K562 (cell line): Measurements from ENCODE around the gene DAPK3. TPM values are rescaled to one million over a fixed set of nuclear protein-coding genes. Genes with fewer than 3 reads are reported as not detected.

Source experiments
- ATF7 ChIP-seq: fragments of 450-650 bp; IDR thresholded peaks from 2 replicates; pipeline ENCODE4 v1.7.1; 2014; ENCODE audit warnings: mild to moderate bottlenecking, moderate library complexity
- NR4A1 ChIP-seq, 2 experiments: fragments of 250-450 bp in 1 of 2; fragments of 450-650 bp in 1 of 2; sonication (Bioruptor Pico) in 1 of 2; IDR thresholded peaks; 2 replicates each; pipeline versions ENCODE4 v1.4.0 to v1.6.1; 2016 to 2020; ENCODE audit warnings: mild to moderate bottlenecking in 2 of 2, missing compliant biosample characterization in 1 of 2, missing genetic modification characterization in 1 of 2, moderate library complexity in 1 of 2
- PRDM10 ChIP-seq: fragments of 450-650 bp; IDR thresholded peaks from 2 replicates; pipeline ENCODE4 v1.6.1; 2018; ENCODE audit not compliant: partially characterized antibody
- RAD21 ChIP-seq, 2 experiments: fragments of 250-450 bp in 1 of 2; fragments of 450-650 bp in 1 of 2; sonication (Bioruptor Pico) in 1 of 2; formaldehyde crosslinking in 1 of 2; IDR thresholded peaks in 1 of 2; conservative IDR thresholded peaks in 1 of 2; 2 replicates each; pipeline versions ENCODE4 v1.4.0 to v1.8.0; 2020 to 2022; ENCODE audit warnings: mild to moderate bottlenecking in 2 of 2, moderate library complexity in 1 of 2
- ZNF239 ChIP-seq: fragments of 250-450 bp; sonication (Bioruptor Pico); IDR thresholded peaks from 2 replicates; pipeline ENCODE4 v1.4.0; 2020; ENCODE audit warnings: mild to moderate bottlenecking
- polyA plus RNA-seq, 8 experiments: library from polyadenylated mRNA; depleted of rRNA in 4 of 8; stranded (reverse) in 5 of 8; unstranded in 3 of 8; fragments of >200 nt; fragmentation: Nextera tagmentation in 2 of 8; fragmentation: Illumina TruSeq in 1 of 8; extraction: Ambion mirVana in 2 of 8; extraction: Trizol in 1 of 8; gene quantifications; 2 replicates each; pipeline versions ENCODE4 v1.2.1 to v1.2.3, GENCODE V29; 2011 to 2014; ENCODE audit warnings: inconsistent platforms in 1 of 8, missing spikeins in 1 of 8
- total RNA-seq, 7 experiments: library from RNA; depleted of rRNA in 6 of 7; stranded (reverse); fragments of >200 nt in 6 of 7; fragmentation: Illumina TruSeq in 2 of 7; extraction: Trizol in 2 of 7; gene quantifications; 2 replicates each; pipeline versions ENCODE4 v1.2.1 to v1.2.3, GENCODE V29; 2011 to 2021; ENCODE audit warnings: low replicate concordance in 1 of 7
- TF ChIP-seq, protein P1 (sequence below): sonication (generic); formaldehyde crosslinking; IDR thresholded peaks from 2 replicates; pipeline ENCODE4 v1.9.0; 2022; ENCODE audit warnings: mild to moderate bottlenecking, missing genetic modification reagents
- TF ChIP-seq, protein P2 (sequence below): fragments of 200-600 bp; sonication (generic); IDR thresholded peaks from one replicate; pipeline ENCODE4 v1.6.1; 2012; ENCODE audit warnings: mild to moderate bottlenecking, low read depth, low read length, inconsistent platforms

DAPK3 gene
- total and polyA plus RNA-seq, 9 of the 15 experiments (the other 6 are each of a cell fraction or from before 2014, with no cell fraction given): 0.14 to 63.4 (median 25.0) TPM

GRCh38 chr19:3987619-3988371 is 16.9 kb upstream of the DAPK3 start (continued):
- TF ChIP-seq PRDM10 (peak; percentile 60), NR4A1 (CRISPR knock-in tag; IDR thresholded peaks at IDR 0.05) (no peak), NR4A1 (tag; IDR thresholded peaks at IDR 0.05) (0 out of 2 replicates have a peak, but pooled peaks have one; percentile 23), RAD21 (CRISPR knock-in tag; conservative IDR thresholded peaks at IDR 0.05 in 1 of 2, IDR thresholded peaks at IDR 0.05 in 1 of 2) (peak; percentile 23 to 24; a peak in 2 of 4 replicates), ATF7 (0 out of 2 replicates have a peak, but pooled peaks have one; percentile 36), ZNF239 (CRISPR knock-in tag) (no peak)
- TF ChIP-seq, protein P1, sequence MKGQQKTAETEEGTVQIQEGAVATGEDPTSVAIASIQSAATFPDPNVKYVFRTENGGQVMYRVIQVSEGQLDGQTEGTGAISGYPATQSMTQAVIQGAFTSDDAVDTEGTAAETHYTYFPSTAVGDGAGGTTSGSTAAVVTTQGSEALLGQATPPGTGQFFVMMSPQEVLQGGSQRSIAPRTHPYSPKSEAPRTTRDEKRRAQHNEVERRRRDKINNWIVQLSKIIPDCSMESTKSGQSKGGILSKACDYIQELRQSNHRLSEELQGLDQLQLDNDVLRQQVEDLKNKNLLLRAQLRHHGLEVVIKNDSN (CRISPR knock-in tag): 0 out of 2 replicates have a peak, but pooled peaks have one; percentile 32
- TF ChIP-seq, protein P2, sequence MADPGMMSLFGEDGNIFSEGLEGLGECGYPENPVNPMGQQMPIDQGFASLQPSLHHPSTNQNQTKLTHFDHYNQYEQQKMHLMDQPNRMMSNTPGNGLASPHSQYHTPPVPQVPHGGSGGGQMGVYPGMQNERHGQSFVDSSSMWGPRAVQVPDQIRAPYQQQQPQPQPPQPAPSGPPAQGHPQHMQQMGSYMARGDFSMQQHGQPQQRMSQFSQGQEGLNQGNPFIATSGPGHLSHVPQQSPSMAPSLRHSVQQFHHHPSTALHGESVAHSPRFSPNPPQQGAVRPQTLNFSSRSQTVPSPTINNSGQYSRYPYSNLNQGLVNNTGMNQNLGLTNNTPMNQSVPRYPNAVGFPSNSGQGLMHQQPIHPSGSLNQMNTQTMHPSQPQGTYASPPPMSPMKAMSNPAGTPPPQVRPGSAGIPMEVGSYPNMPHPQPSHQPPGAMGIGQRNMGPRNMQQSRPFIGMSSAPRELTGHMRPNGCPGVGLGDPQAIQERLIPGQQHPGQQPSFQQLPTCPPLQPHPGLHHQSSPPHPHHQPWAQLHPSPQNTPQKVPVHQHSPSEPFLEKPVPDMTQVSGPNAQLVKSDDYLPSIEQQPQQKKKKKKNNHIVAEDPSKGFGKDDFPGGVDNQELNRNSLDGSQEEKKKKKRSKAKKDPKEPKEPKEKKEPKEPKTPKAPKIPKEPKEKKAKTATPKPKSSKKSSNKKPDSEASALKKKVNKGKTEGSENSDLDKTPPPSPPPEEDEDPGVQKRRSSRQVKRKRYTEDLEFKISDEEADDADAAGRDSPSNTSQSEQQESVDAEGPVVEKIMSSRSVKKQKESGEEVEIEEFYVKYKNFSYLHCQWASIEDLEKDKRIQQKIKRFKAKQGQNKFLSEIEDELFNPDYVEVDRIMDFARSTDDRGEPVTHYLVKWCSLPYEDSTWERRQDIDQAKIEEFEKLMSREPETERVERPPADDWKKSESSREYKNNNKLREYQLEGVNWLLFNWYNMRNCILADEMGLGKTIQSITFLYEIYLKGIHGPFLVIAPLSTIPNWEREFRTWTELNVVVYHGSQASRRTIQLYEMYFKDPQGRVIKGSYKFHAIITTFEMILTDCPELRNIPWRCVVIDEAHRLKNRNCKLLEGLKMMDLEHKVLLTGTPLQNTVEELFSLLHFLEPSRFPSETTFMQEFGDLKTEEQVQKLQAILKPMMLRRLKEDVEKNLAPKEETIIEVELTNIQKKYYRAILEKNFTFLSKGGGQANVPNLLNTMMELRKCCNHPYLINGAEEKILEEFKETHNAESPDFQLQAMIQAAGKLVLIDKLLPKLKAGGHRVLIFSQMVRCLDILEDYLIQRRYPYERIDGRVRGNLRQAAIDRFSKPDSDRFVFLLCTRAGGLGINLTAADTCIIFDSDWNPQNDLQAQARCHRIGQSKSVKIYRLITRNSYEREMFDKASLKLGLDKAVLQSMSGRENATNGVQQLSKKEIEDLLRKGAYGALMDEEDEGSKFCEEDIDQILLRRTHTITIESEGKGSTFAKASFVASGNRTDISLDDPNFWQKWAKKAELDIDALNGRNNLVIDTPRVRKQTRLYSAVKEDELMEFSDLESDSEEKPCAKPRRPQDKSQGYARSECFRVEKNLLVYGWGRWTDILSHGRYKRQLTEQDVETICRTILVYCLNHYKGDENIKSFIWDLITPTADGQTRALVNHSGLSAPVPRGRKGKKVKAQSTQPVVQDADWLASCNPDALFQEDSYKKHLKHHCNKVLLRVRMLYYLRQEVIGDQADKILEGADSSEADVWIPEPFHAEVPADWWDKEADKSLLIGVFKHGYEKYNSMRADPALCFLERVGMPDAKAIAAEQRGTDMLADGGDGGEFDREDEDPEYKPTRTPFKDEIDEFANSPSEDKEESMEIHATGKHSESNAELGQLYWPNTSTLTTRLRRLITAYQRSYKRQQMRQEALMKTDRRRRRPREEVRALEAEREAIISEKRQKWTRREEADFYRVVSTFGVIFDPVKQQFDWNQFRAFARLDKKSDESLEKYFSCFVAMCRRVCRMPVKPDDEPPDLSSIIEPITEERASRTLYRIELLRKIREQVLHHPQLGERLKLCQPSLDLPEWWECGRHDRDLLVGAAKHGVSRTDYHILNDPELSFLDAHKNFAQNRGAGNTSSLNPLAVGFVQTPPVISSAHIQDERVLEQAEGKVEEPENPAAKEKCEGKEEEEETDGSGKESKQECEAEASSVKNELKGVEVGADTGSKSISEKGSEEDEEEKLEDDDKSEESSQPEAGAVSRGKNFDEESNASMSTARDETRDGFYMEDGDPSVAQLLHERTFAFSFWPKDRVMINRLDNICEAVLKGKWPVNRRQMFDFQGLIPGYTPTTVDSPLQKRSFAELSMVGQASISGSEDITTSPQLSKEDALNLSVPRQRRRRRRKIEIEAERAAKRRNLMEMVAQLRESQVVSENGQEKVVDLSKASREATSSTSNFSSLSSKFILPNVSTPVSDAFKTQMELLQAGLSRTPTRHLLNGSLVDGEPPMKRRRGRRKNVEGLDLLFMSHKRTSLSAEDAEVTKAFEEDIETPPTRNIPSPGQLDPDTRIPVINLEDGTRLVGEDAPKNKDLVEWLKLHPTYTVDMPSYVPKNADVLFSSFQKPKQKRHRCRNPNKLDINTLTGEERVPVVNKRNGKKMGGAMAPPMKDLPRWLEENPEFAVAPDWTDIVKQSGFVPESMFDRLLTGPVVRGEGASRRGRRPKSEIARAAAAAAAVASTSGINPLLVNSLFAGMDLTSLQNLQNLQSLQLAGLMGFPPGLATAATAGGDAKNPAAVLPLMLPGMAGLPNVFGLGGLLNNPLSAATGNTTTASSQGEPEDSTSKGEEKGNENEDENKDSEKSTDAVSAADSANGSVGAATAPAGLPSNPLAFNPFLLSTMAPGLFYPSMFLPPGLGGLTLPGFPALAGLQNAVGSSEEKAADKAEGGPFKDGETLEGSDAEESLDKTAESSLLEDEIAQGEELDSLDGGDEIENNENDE: no peak
